MM.1S (cell line): Measurements from ENCODE around the gene ITGA2.

Experiments
- CTCF ChIP-seq: fragments of 300-600 bp; sonication (generic); IDR thresholded peaks from 2 replicates; pipeline ENCODE4 v1.5.1; 2016; ENCODE audit warnings: antibody characterized with exemption, low read length, mixed read lengths
- EZH2 ChIP-seq: fragments of 300-600 bp; sonication (generic); optimal IDR thresholded peaks from 2 replicates; pipeline ENCODE3; 2017; ENCODE audit warnings: low read depth, mild to moderate bottlenecking, antibody characterized with exemption, low read length, mixed read lengths
- EZH2phosphoT487 ChIP-seq: fragments of 300-600 bp; sonication (generic); IDR thresholded peaks from 2 replicates; pipeline ENCODE4 v1.6.1; 2018; ENCODE audit warnings: antibody characterized with exemption, low read length

GRCh38 chr5:53019320-53019719 lies 30.2 kb downstream of the ITGA2 start:
- TF ChIP-seq CTCF (no peak), EZH2 (no peak), EZH2phosphoT487 (no peak)
